Heart left ventricle (tissue), 16 donors: ENCODE measurements around the gene ZNF253. TPM values are rescaled to one million over a fixed set of nuclear protein-coding genes. Genes with fewer than 3 reads are reported as not detected.
A peak's percentile ranks its signal among the peaks of the same experiment; 100 is the strongest.
"Not testable (repeated sequence)": the region's sequence is repeated elsewhere in the genome, so short reads cannot be mapped to it uniquely, and the experiment has no call there.

Experiments
- ATAC-seq, 4 donors: fragments of 200-7000 bp; cut with Tn5 transposase; one replicate each; pipeline ENCODE4 v1.9.1; 2020 to 2022; ENCODE audit warnings: moderate library complexity in 4 of 4, mild to moderate bottlenecking in 3 of 4, moderate number of reproducible peaks in 1 of 4
- DNase-seq, 5 donors: peaks; one replicate each; pipeline ENCODE4 v3.0.0-alpha.2; 2020
- H3K27ac ChIP-seq, 12 donors: fragments of 200-600 bp; sonication (generic) in 4 of 12; one replicate each; pipeline versions ENCODE4 v1.5.0 to v1.8.0; 2016 to 2022; ENCODE audit warnings: mild to moderate bottlenecking in 2 of 12
- H3K27me3 ChIP-seq, 9 donors: fragments of 200-600 bp; sonication (generic) in 2 of 9; one replicate each; pipeline versions ENCODE4 v1.5.1 to v1.8.0; 2016 to 2022; ENCODE audit warnings: mild to moderate bottlenecking in 3 of 9
- H3K36me3 ChIP-seq, 9 donors: fragments of 200-600 bp; sonication (generic) in 2 of 9; one replicate each; pipeline versions ENCODE4 v1.5.0 to v1.8.0; 2018 to 2022; ENCODE audit warnings: mild to moderate bottlenecking in 2 of 9
- H3K4me1 ChIP-seq, 12 donors: fragments of 200-600 bp; sonication (generic) in 4 of 12; one replicate each; pipeline versions ENCODE4 v1.5.0 to v1.8.0; 2016 to 2022; ENCODE audit warnings: mild to moderate bottlenecking in 3 of 12
- H3K4me3 ChIP-seq, 12 donors: fragments of 200-600 bp; sonication (generic) in 4 of 12; one replicate each; pipeline versions ENCODE4 v1.5.0 to v1.8.0; 2017 to 2022; ENCODE audit warnings: mild to moderate bottlenecking in 9 of 12, moderate library complexity in 4 of 12
- H3K9me3 ChIP-seq, 12 donors: fragments of 200-600 bp; sonication (generic) in 4 of 12; one replicate each; pipeline versions ENCODE4 v1.5.0 to v1.8.0; 2016 to 2022; ENCODE audit warnings: mild to moderate bottlenecking in 1 of 12
- CTCF ChIP-seq, 12 donors: fragments of 200-600 bp; sonication (generic) in 4 of 12; IDR thresholded peaks; one replicate each; pipeline versions ENCODE4 v1.5.0 to v1.8.0; 2018 to 2022; ENCODE audit warnings: antibody characterized with exemption in 12 of 12, mild to moderate bottlenecking in 5 of 12
- POLR2A ChIP-seq, 2 donors: fragments of 450-650 bp; IDR thresholded peaks; one replicate each; pipeline ENCODE4 v1.6.1; 2017; ENCODE audit warnings: antibody characterized with exemption in 2 of 2, mild to moderate bottlenecking in 2 of 2, moderate library complexity in 2 of 2
- WGBS, 4 donors: extraction: QIAGEN DNeasy Blood & Tissue Kit in 2 of 4; methylation state at CpG; one replicate each; pipeline versions ENCODE4 v1.1.5 to v1.1.7; 2013 to 2018; 5-methylcytosine and 5-hydroxymethylcytosine counted together
- intact Hi-C, 10 donors: fragments of 100-400 bp; cut with DNase I; formaldehyde crosslinking; loops; one replicate each; pipeline versions ENCODE4 v1.11.1 to v1.14.2; 2022
- polyA plus RNA-seq, 2 donors: library from polyadenylated mRNA; stranded (reverse); fragments of 200-250 nt; gene quantifications; one replicate each; pipeline ENCODE4 v1.2.3, GENCODE V29; 2013
- total RNA-seq, 9 donors: library from RNA; depleted of rRNA in 2 of 9; stranded (reverse); fragments of >200 nt in 2 of 9; fragmentation: NEBNext Ultra II Directional in 3 of 9; extraction: Animal tissue kit (Norgen Biotek cat#: 25700) in 3 of 9; gene quantifications; one replicate each; pipeline versions ENCODE4 v1.1.0 to v1.2.4, GENCODE V29; 2016 to 2023
- donor health status: ischemic (EF 13 %, LVEDD 7.1; RV severe dilation, severe dysfunction).
- donor health status: healthy with polysubstance abuse.
- donor health status: DM: no; HTN: yes; CAD: no.
- donor health status: DM: no; HTN: no; CAD: no.
- donor health status: ischemic (EF 25% LVEDD 6.9; RV normal size, moderate dysfunction).
- donor health status: ischemic (EF 25% LVEDD 5.7; RV mildly dilated, moderate dysfunction).
- donor health status: healthy.
- donor health status: DM: yes; HTN: yes; CAD: no.
- donor health status: ischemic (EF 35%, LVEDD 5.7; RV mildly dilated, moderate dysfunction).
- donor health status: nonischemic (EF 11% LVEDD 7.7; RV severe dilation, severe dysfunction).
- donor health status: DM: yes; HTN: yes; CAD: no.
- donor health status: PGD.
- donor health status: ischemic (EF 29% LVEDD 5.4; RV normal size, mild dysfunction).
- donor health status: nonischemic (EF 23%, LVEDD 6.1; RV moderate dilation, normal function).

The ZNF253 gene
- total and polyA plus RNA-seq, 11 donors = 3.8 to 16.6 (median 7.7) TPM

DNA sequence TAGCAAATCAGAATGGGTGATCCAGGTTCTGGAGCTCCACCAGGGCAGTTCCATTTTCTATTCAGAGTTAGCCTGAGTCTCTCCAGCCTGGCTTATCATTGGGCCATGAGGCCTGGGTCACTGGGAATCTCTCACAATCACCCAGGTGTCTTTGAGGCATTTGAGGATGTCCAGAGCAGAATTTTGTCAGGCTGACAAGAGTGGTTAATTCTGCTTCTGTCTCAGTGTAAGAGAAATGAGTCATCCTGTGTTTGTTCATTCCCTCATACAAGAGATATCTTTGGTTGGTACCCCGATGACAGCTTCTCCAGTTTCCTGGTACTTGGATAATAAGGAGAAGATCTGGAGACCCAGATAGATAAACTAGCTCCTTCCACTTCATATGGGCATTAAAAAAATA is 45.5 kb downstream of the ZNF253 start:
- H3K27me3 ChIP-seq = no peaks in the 10 kb centered on the region
- 31 to 49% (median 45%) methylated on average over 1 of the region's 1 CpG for WGBS, 4 donors
- DNase-seq (no peak), ATAC-seq (no peak)
- H3K27ac ChIP-seq = no peak overlapping the region
- no peak overlapping the region for H3K4me3 ChIP-seq
- no peak for TF ChIP-seq POLR2A (IDR thresholded peaks at IDR 0.05)
- no peak for TF ChIP-seq CTCF (IDR thresholded peaks at IDR 0.05)
- H3K4me1 ChIP-seq = no peaks in the 10 kb centered on the region
- peaks cover 0 to 9% (median 0%) of the 10 kb centered on the region in 12 donors for H3K9me3 ChIP-seq
- H3K36me3 ChIP-seq = peaks cover 0 to 4% (median 0%) of the 10 kb centered on the region in 9 donors
- intact Hi-C loops = no loop called here

GRCh38 chr19:19914596-19914995 is 48.9 kb downstream of the ZNF253 start:
- no peaks in the 10 kb centered on the region for H3K4me1 ChIP-seq
- TF ChIP-seq POLR2A (IDR thresholded peaks at IDR 0.05) (no peak), CTCF (IDR thresholded peaks at IDR 0.05) (no peak)
- H3K4me3 ChIP-seq = no peak overlapping the region
- intact Hi-C loops = no loop called here
- WGBS, 4 donors = 78 to 85% (median 84%) methylated on average over 3 of the region's 3 CpGs
- no peaks in the 10 kb centered on the region for H3K9me3 ChIP-seq
- no peak overlapping the region for H3K27ac ChIP-seq
- no peaks in the 10 kb centered on the region for H3K27me3 ChIP-seq
- peaks cover 0 to 8% (median 0%) of the 10 kb centered on the region in 9 donors for H3K36me3 ChIP-seq
- DNase-seq (no peak), ATAC-seq (no peak)

DNA sequence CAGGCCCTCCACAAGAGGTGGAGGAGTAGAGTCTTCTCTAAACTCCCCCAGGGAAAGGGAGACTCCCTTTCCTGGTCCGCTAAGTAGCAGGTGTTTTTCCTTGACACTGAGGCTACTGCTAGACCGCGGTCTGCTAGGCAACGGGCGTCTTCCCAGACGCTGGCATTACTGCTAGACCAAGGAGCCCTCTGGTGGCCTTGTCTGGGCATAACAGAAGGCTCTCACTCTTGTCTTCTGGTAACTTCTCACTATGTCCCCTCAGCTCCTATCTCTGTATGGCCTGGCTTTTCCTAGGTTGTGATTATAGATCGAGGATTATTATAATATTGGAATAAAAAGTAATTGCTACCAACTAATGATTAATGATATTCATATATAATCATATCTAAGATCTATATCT is 64.7 kb downstream of the ZNF253 start:
- intact Hi-C loops = loop anchor here in 3 of 10 donors (5.0 to 10.0 kb wide), 2 partner anchors 396 to 398 kb away; partner anchors contain the start of gene CILP2 (in 2 of the 3)
- H3K4me3 ChIP-seq, H3K27me3 ChIP-seq, ATAC-seq, H3K4me1 ChIP-seq, H3K27ac ChIP-seq: not testable (repeated sequence)
- DNase-seq = peak; percentile 47 to 75 (median 61)
- Histone ChIP-seq H3K9me3 (peaks cover 0 to 93% (median 25%) of the 10 kb centered on the region in 12 donors), H3K36me3 (peaks cover 0 to 45% (median 13%) of the 10 kb centered on the region in 9 donors)
- peak; percentile 25 to 80 (median 64) for TF ChIP-seq CTCF (IDR thresholded peaks at IDR 0.05)
- WGBS, 4 donors = 26 to 66% (median 46%) methylated on average over 7 of the region's 7 CpGs

GRCh38 chr19:19933432-19934314 is 68.0 kb downstream of the ZNF253 start:
- intact Hi-C loops = loop anchor here in 3 of 10 donors (5.0 to 10.0 kb wide), 2 partner anchors 399 to 401 kb away; partner anchors contain the start of gene CILP2 (in 2 of the 3)
- peaks cover 0 to 19% (median 9%) of the 10 kb centered on the region in 9 donors for H3K36me3 ChIP-seq
- H3K27ac ChIP-seq, DNase-seq, H3K27me3 ChIP-seq, H3K4me3 ChIP-seq, ATAC-seq, H3K4me1 ChIP-seq: not testable (repeated sequence)
- WGBS, 4 donors = 86 to 97% (median 96%) methylated on average over 3 of the region's 3 CpGs
- H3K9me3 ChIP-seq = peaks cover 0 to 96% (median 31%) of the 10 kb centered on the region in 12 donors
